GM12891 (cell line): ENCODE measurements around the gene QSER1.

Source experiments
- PAX5 ChIP-seq: IDR thresholded peaks from 2 replicates; pipeline ENCODE4 v1.6.1; 2011; ENCODE audit warnings: low read length, moderate library complexity, mild to moderate bottlenecking; ENCODE audit not compliant: insufficient read depth, severe bottlenecking
- POLR2A ChIP-seq: IDR thresholded peaks from 2 replicates; pipeline ENCODE4 v1.6.1; 2011; ENCODE audit warnings: low read depth, low read length, control low read depth
- POLR2AphosphoS5 ChIP-seq: IDR thresholded peaks from 2 replicates; pipeline ENCODE4 v1.6.1; 2011; ENCODE audit warnings: low read depth, low read length, control low read depth
- POU2F2 ChIP-seq: IDR thresholded peaks from 2 replicates; pipeline ENCODE4 v1.6.1; 2011; ENCODE audit warnings: low read depth, mild to moderate bottlenecking, control low read depth, low read length, moderate library complexity
- SPI1 ChIP-seq: IDR thresholded peaks from 2 replicates; pipeline ENCODE4 v1.6.1; 2011; ENCODE audit warnings: low read depth, low read length, control low read depth
- TAF1 ChIP-seq: IDR thresholded peaks from 2 replicates; pipeline ENCODE4 v1.6.1; 2011; ENCODE audit warnings: low read depth, low read length, control low read depth

DNA sequence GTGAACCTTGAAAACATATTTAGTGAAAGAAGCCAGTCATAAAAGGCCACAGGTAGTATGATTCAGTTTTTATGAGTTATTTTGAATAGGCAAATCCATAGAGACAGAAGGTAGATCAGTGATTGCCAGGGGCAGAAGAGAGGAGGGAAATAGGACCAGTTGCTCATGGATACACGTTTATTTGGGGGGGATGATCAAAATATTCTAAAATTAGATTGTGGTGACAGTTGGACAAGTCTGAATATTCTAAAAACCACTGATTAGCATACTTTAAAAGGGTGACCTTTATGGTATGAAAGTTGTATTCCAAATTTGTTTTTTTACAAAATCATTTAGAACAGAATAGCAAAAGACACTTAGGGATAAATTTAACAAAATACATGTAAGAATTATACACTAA lies 28.6 kb downstream of the QSER1 start:
- TF ChIP-seq POLR2AphosphoS5, result no peak
- no peak for TF ChIP-seq POLR2A
- TF ChIP-seq TAF1, result no peak
- no peak for TF ChIP-seq SPI1
- no peak for TF ChIP-seq POU2F2
- no peak for TF ChIP-seq PAX5
